Activated CD4-positive, alpha-beta T cell treated with anti-CD3 and anti-CD28 coated beads, Interleukin-2, amount 10 ng/mL, durations not matched to agents 24 days and 14 days (primary cell): ENCODE data around the gene MAGI1. TPM values are rescaled to one million over a fixed set of nuclear protein-coding genes. Genes with fewer than 3 reads are reported as not detected.

ENCODE experiments used
- DNase-seq: peaks from one replicate; pipeline ENCODE4 v3.0.0; 2022
- H3K27ac Mint-ChIP-seq: one replicate; pipeline ENCODE4 v1.8.0; 2022; ENCODE audit warnings: mild to moderate bottlenecking, mixed read lengths
- H3K27me3 Mint-ChIP-seq: one replicate; pipeline ENCODE4 v1.8.0; 2022; ENCODE audit warnings: mixed read lengths
- H3K36me3 Mint-ChIP-seq: one replicate; pipeline ENCODE4 v1.8.0; 2022; ENCODE audit warnings: low read depth, mild to moderate bottlenecking, mixed read lengths
- H3K4me1 Mint-ChIP-seq: one replicate; pipeline ENCODE4 v1.8.0; 2021; ENCODE audit warnings: mixed read lengths
- H3K4me3 Mint-ChIP-seq: one replicate; pipeline ENCODE4 v1.8.0; 2022; ENCODE audit warnings: mild to moderate bottlenecking, moderate library complexity, mixed read lengths
- H3K9me3 Mint-ChIP-seq: one replicate; pipeline ENCODE4 v1.8.0; 2021; ENCODE audit warnings: mixed read lengths
- intact Hi-C: fragments of 100-400 bp; cut with micrococcal nuclease; formaldehyde crosslinking; loops from one replicate; pipeline ENCODE4 v1.15.1; 2023
- total RNA-seq: library from RNA; stranded (reverse); gene quantifications from 2 replicates; pipeline ENCODE4 v1.2.3, GENCODE V29; 2022

MAGI1 gene
- total RNA-seq, 1 donor from 2014 or later, result 2.0 TPM

DNA sequence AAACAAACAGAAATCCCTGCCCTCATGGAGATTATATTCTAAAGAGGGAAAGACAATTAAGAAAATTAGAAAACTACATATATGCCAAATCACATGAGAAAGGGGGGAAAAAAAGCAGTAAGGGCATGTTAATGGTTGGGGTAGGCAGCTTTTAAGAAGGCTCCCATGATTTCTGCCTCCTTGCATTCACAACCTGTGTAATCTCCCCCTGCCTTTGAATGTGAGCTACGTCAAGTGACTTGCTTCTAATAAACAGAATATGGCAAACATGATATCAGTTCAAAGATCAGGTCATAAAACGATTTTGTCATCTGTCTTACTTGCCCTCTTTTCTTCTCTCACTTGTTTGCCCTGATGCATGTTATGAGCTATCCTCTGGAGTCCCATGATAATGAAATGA is 677.3 kb downstream of the MAGI1 start:
- no peak for DNase-seq
- Mint-ChIP-seq H3K36me3 (no peaks in the 10 kb centered on the region), H3K27ac (no peak overlapping the region), H3K4me1 (no peaks in the 10 kb centered on the region), H3K4me3 (no peak overlapping the region), H3K9me3 (peaks cover 4% of the 10 kb centered on the region), H3K27me3 (peaks cover 9% of the 10 kb centered on the region)
- intact Hi-C loops, result no loop called here

DNA sequence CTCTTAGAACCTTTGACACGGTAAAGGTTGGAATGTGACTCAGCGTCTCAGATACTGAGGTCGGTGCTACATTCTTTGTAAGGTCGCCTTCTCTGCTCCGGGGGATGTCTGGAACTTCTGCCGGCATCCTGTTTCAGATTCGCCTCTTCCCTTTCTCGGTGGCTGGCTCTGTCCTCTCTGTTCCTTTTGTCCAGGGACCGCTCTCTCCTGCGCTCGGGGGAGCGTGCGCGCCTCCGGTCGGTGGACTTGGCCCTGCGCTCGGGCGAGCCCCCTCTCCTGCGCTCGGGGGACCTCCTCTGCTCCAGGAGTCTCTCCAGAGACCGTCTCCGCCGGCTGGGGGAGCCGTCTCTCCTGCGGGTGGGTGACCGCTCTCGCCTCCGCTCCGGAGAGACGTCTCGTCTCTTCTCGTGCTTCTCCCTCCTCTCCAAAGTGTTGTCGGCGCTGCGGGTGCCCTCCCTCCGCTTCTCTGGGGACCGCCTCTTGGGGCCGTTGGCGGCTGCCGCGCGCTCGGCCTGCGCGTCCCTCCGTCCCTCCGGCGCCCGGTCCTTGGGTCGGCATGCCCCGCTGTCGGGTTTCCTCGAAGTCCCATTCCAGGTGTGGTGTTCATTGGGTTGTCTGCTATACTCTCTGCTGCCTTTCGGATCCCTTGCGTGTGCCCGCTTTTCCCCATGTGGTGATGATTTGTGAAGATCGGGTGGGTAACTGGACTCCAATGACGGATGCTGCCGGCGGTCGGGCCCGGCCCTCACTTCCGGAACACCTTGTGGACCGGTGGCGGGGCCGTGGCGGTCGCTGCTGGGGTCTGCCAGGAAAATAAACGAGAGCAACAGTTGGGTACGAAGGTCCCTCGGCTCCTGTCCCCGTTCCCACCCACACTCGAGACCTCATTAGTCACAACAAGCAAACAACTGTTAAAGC is 682.1 kb downstream of the MAGI1 start:
- no peak for DNase-seq
- Mint-ChIP-seq H3K4me1 (no peaks in the 10 kb centered on the region), H3K9me3 (peaks cover 4% of the 10 kb centered on the region), H3K4me3 (no peak overlapping the region), H3K27ac (no peak overlapping the region), H3K36me3 (no peaks in the 10 kb centered on the region), H3K27me3 (peaks cover 14% of the 10 kb centered on the region)
- intact Hi-C loops, result no loop called here

DNA sequence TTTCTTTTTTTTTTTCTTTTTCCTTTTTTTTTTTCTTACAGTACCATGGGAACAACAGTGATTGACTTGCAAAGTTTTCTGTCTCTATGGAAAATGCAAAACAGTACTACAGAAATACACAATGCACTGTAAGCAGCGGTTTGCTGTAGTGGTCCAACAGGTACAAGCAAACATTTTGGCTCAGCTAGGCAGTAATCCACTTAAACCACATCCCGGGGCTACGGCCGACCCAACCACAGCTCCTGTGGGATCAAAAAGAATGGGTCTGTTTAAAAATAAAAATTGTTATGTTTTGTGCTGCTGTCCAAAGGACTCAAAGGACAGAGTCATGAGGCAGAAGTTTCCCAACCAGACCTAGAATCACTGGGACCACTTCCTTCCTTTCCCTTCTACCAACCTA is 683.8 kb downstream of the MAGI1 start:
- peaks cover 4% of the 10 kb centered on the region for H3K9me3 Mint-ChIP-seq
- no peak overlapping the region for H3K4me3 Mint-ChIP-seq
- DNase-seq, result no peak
- no peak overlapping the region for H3K27ac Mint-ChIP-seq
- no peaks in the 10 kb centered on the region for H3K4me1 Mint-ChIP-seq
- H3K27me3 Mint-ChIP-seq, result peaks cover 14% of the 10 kb centered on the region
- intact Hi-C loops, result no loop called here
- no peaks in the 10 kb centered on the region for H3K36me3 Mint-ChIP-seq

DNA sequence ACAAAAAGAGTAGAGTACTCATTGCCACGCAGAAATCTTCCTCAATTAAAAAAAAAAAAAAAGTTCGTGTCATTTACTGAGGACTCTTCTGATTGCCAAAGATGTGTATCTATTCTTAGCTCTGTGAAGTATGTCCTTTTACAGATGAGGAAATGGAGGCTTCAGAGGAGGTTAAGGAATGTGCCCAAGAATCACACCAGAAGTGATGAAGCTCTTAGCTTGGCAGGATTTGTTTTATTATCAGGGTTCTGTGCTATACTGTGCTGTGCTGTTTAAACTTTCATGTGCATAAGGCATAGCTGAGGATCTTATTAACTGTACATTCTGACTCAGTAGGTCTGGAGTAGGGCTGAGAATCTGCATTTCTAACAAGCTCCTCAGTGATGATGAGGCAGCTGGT is 685.8 kb downstream of the MAGI1 start:
- peaks cover 4% of the 10 kb centered on the region for H3K9me3 Mint-ChIP-seq
- no peaks in the 10 kb centered on the region for H3K4me1 Mint-ChIP-seq
- no peaks in the 10 kb centered on the region for H3K36me3 Mint-ChIP-seq
- DNase-seq, result no peak
- no peak overlapping the region for H3K4me3 Mint-ChIP-seq
- H3K27me3 Mint-ChIP-seq, result peaks cover 14% of the 10 kb centered on the region
- no peak overlapping the region for H3K27ac Mint-ChIP-seq
- intact Hi-C loops, result no loop called here

DNA sequence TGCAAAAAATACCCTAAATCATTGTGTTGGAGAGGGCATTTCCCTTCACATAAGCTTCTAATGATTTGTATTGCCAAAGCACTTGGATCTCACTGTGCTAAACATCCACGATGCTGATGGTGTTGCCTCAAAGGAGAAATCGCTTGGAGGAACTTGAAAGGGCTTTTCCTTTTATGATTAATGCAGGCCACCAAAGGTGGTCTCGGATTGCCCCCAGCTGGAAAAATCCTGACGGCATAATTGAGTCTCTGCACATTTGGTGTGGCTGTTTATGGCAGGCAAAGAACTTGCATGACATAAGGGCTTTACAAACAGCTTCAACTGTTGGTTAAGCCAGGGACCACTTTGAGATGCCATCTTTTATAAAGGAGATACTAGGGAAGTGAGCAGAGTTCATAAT is 687.0 kb downstream of the MAGI1 start:
- Mint-ChIP-seq H3K4me1 (no peaks in the 10 kb centered on the region), H3K27ac (no peak overlapping the region), H3K4me3 (no peak overlapping the region), H3K9me3 (peaks cover 1% of the 10 kb centered on the region), H3K27me3 (peaks cover 6% of the 10 kb centered on the region), H3K36me3 (no peaks in the 10 kb centered on the region)
- DNase-seq, result no peak
- intact Hi-C loops, result no loop called here

DNA sequence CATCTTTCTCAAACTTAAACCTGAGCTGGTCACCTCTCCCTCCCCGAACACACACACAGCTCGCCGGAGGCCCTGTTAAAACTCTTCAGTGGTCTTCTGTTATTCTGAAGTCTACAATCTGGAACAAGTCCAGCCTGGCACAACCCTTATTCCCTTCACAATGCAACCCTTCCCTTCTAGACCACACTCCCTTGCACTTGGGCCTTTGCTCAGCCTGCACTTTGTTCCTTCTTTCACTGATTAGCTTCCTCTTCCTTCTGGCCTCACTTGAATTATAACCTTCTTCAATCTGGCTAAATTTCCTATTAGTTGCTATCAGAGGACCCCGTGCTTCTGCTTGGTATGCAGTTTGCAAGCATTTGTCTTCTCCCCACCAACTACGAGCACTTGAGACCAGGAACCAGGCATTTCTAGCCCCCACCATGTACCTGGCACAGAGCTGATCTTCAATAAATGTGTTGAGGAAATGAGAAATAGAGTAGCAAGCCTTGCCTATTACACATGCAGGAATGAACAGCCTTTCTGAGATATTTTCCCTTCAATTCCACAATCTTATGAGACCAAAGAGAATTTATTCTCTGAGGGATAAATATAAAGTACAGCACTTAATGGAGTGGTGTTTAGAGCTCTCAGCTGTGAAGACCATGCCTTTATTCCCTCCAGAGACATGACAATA is 687.8 kb downstream of the MAGI1 start:
- no peak for DNase-seq
- Mint-ChIP-seq H3K27me3 (peaks cover 2% of the 10 kb centered on the region), H3K9me3 (no peaks in the 10 kb centered on the region), H3K27ac (no peak overlapping the region), H3K4me1 (no peaks in the 10 kb centered on the region), H3K4me3 (no peak overlapping the region), H3K36me3 (no peaks in the 10 kb centered on the region)
- intact Hi-C loops, result no loop called here

DNA sequence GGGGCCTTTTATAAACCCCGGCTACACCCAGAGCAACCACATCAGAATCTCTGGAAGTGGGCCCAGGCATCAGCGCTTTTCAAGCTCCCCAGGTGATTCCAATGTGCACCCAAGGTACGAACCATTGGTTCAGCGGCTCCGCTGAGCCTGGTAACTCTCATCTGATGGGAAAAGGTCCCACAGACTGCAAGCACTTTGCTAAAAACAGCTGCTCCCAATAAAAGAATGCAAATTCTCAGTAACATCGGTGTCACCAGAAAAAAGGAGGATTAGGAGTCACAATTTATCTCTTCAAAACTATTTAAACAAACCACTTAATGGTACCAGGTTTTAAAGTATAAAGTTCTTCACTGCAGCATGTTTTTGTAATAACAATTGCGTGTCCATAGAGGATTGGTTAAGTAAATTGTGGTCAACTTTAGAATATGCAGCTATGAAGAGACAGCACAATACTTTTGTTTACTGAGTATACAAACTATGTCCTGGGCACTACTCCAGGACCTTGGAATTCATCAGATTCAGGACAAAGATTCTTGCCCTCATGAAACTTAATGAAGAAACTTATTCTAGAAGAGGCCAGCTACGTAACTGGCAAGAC is 690.2 kb downstream of the MAGI1 start:
- intact Hi-C loops, result no loop called here
- Mint-ChIP-seq H3K27me3 (no peaks in the 10 kb centered on the region), H3K4me3 (no peak overlapping the region), H3K9me3 (no peaks in the 10 kb centered on the region), H3K36me3 (no peaks in the 10 kb centered on the region), H3K4me1 (no peaks in the 10 kb centered on the region), H3K27ac (no peak overlapping the region)
- DNase-seq, result no peak

DNA sequence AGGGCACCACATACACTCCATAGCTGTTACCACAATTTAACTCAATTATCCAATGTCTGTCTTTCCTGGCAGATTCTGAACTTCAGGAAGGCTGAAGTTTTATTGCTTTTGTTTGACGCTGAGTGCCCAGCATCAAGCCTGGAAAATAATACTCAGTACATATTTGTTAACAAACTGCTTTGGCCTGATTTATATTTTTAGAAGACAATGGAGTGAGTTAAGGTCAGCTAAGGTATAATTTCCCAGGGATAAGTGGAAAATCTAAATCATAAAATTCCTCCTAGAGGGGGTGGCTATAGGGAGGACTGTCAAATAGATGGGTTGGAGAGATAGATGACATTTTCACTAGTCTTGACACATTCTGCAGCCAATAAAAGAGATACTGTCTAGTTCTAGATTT is 691.6 kb downstream of the MAGI1 start:
- Mint-ChIP-seq H3K36me3 (no peaks in the 10 kb centered on the region), H3K27ac (no peak overlapping the region), H3K9me3 (no peaks in the 10 kb centered on the region), H3K4me3 (no peak overlapping the region), H3K4me1 (no peaks in the 10 kb centered on the region), H3K27me3 (no peaks in the 10 kb centered on the region)
- intact Hi-C loops, result no loop called here
- no peak for DNase-seq

DNA sequence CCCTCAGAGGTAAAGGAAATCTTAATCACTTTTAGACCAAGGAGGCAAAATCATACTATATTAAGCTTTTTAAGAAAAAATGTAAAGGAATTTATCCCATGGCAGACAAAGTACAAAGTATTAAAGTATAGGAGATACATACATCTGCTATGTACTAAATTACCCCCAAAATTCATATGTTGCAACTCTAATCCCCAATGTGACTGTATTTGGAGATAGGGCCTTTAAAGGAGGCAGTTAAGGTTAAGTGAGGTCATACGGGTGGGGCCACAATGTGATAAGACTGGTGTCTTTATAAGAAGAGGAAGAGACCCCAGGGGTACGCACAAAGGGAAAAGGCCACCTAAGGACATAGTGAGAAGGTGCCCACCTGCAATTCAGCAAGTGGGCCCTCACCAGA is 693.9 kb downstream of the MAGI1 start:
- no peaks in the 10 kb centered on the region for H3K9me3 Mint-ChIP-seq
- no peak overlapping the region for H3K4me3 Mint-ChIP-seq
- no peak for DNase-seq
- no peaks in the 10 kb centered on the region for H3K27me3 Mint-ChIP-seq
- intact Hi-C loops, result no loop called here
- H3K36me3 Mint-ChIP-seq, result no peaks in the 10 kb centered on the region
- no peaks in the 10 kb centered on the region for H3K4me1 Mint-ChIP-seq
- H3K27ac Mint-ChIP-seq, result no peak overlapping the region

DNA sequence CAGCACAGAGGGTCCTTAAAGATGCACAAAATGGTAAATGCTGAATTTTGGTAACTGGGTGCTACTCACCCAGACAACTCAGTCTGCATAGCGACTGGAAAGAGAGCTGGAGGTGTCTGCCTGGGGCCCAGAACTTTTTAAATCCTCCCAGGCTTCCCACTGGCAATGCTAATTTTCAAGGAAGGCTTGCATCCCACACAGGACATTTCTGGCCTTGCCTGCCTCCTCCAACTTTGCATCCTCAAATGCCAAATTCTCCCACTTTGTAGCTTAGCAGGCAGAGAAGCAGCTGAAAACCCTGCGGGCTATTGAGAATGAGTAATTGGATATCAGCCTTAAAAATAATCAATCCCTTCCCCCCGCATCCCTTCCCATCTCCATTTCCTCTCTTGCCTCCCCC is 694.3 kb downstream of the MAGI1 start:
- no peak for DNase-seq
- Mint-ChIP-seq H3K4me3 (no peak overlapping the region), H3K36me3 (no peaks in the 10 kb centered on the region), H3K9me3 (no peaks in the 10 kb centered on the region), H3K27me3 (no peaks in the 10 kb centered on the region), H3K27ac (no peak overlapping the region), H3K4me1 (no peaks in the 10 kb centered on the region)
- intact Hi-C loops, result no loop called here

DNA sequence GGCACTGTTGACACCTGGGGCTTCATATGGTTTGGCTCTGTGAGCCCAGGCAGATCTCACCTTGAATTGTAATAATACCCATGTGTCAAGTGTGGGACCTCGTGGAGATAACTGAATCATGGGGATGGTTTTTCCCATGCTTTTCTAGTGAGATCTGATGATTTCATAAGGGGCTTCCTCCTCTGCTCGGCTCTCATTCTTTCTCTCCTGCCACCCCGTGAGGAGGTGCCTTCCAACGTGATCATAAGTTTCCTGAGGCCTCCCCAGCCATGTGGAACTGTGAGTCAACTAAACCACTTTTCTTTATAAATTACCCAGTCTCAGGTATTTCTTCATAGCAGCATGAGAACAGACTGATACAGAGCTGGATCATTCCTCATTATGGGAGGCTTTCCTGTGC is 695.0 kb downstream of the MAGI1 start:
- Mint-ChIP-seq H3K4me1 (no peaks in the 10 kb centered on the region), H3K27ac (no peak overlapping the region), H3K36me3 (no peaks in the 10 kb centered on the region), H3K9me3 (no peaks in the 10 kb centered on the region), H3K4me3 (no peak overlapping the region), H3K27me3 (no peaks in the 10 kb centered on the region)
- intact Hi-C loops, result no loop called here
- no peak for DNase-seq

DNA sequence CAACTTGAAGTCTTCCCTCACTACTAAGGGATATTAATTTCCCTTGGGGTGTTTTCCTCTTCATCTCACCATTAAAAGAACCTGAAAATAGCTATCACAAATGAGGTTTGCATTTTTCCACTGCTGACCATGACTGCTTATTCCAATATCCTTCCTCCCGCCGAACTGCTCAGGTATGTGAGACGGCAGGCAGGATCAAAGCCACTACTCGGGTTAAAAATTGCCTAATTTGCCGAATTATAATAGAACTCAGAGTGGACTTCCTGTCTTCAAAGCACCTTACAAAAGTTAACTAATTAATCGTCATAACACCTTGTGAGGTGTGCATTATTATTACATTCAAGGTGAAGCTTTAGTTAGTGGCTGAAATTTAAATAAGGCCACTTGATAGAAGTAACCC is 695.7 kb downstream of the MAGI1 start:
- intact Hi-C loops, result no loop called here
- Mint-ChIP-seq H3K9me3 (no peaks in the 10 kb centered on the region), H3K27ac (no peak overlapping the region), H3K4me3 (no peak overlapping the region), H3K27me3 (no peaks in the 10 kb centered on the region), H3K4me1 (no peaks in the 10 kb centered on the region), H3K36me3 (no peaks in the 10 kb centered on the region)
- no peak for DNase-seq

DNA sequence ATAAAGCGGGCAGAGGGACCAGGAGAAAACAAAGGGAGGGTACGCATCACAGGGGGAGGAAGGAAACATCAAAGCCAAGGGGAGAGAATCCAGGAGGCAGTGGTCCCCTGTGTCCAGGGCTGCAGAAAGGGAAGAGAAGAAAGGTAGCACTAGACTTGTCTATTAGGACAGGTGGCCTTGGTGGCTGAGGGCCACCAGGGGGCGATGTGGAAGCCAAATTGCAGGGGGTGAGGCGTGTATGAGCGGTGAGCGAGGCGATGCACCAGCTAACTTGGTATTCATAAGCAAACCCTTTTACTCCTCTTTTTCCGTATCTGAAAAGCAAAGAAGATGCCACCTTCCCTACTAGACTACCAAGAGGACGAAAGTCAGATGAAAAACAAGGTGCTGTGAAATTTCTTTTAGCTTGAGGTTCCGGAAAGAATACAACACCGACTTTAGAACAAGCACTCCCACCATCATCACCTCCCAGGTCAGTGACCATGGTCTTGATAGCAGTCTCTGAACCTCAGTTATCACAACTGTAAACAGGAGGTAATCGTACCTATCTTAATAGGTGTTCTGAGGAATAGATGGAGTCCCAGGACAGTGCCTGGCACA is 696.5 kb downstream of the MAGI1 start:
- Mint-ChIP-seq H3K27me3 (no peaks in the 10 kb centered on the region), H3K27ac (no peak overlapping the region), H3K36me3 (no peaks in the 10 kb centered on the region), H3K4me1 (no peaks in the 10 kb centered on the region), H3K9me3 (no peaks in the 10 kb centered on the region), H3K4me3 (no peak overlapping the region)
- peak; percentile 70 for DNase-seq
- intact Hi-C loops, result no loop called here

DNA sequence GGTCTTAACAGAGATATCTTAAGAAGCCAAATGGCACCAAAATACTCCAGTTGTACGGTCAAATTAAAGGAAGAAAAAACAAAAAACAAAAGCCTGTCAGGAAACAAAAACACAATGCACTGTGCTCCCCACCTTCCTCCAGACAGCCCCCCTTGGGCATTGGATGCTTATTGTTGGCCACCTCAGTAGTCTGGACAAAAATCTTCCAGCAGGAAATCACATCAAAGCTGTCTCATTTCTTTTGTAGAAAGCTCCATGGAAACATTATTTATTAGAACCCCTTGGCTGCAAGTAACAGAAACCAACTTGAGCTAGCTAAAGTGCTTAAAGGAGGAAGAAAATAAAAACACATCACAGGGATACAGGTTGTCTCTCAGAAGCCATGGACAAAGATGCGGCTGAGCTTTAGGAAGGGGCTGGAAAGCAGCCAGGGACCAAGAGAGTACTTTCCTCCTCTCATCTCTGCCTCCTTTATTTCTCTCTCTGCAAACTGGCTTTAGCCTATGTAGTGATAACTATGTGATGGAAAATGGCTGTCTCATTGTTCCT is 699.5 kb downstream of the MAGI1 start:
- H3K9me3 Mint-ChIP-seq, result peaks cover 10% of the 10 kb centered on the region
- H3K4me1 Mint-ChIP-seq, result no peaks in the 10 kb centered on the region
- DNase-seq, result no peak
- intact Hi-C loops, result no loop called here
- no peak overlapping the region for H3K27ac Mint-ChIP-seq
- no peak overlapping the region for H3K4me3 Mint-ChIP-seq
- no peaks in the 10 kb centered on the region for H3K27me3 Mint-ChIP-seq
- H3K36me3 Mint-ChIP-seq, result no peaks in the 10 kb centered on the region
